ENCODE measurements around the gene CUL5.

GRCh38 chr11:108137212-108137611 lies 128.5 kb downstream of the CUL5 start:
- TF ChIP-seq CTCF (IDR thresholded peaks at IDR 0.05; ENCODE audit: low read depth, low read length, poor library complexity, severe bottlenecking) (no peak), EZH2phosphoT487 (IDR thresholded peaks at IDR 0.05; ENCODE audit: borderline replicate concordance, low read length) (no peak)

Data from DOHH2 (cell line).